ENCODE data around the gene ZEB2.
A peak's percentile ranks its signal among the peaks of the same experiment; 100 is the strongest.

DNA sequence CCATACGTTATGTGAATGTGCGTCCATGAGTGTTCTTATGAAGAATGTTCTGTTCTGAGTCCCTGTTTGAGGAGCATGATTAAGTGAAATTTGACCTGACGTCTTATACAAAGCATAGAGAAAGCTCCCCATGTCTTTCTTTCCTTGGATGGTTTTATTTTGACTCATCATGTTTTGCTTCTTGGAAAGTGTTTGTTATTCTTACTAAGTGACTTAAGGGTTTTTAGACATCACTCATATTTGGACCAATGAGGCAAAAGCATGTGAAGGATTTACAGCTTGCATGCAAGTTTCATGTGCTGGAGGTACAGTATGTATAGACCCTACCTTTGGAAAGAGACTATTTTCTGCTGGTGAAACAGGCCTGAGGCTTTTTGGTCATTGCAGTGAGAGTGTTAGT is 33.5 kb upstream of the ZEB2 start:
- TF ChIP-seq FOXK2 (IDR thresholded peaks at IDR 0.05) (no peak), SUZ12 (IDR thresholded peaks at IDR 0.05) (no peak), ARNT (IDR thresholded peaks at IDR 0.05) (peak; percentile 49; the same call in 1 of the 2 replicates), BHLHE40 (IDR thresholded peaks at IDR 0.05; ENCODE audit: borderline replicate concordance) (no peak)

Measured in HEK293T (cell line).